Measurements from ENCODE around the gene PAPPA2. TPM values are rescaled to one million over a fixed set of nuclear protein-coding genes. Genes with fewer than 3 reads are reported as not detected.
A peak's percentile ranks its signal among the peaks of the same experiment; 100 is the strongest.

PAPPA2 gene
- total RNA-seq, 1 donor from 2014 or later = 1.6 TPM

- DNase-seq (ENCODE audit: low spot score) = no peak
- ATAC-seq = no peak
- intact Hi-C loops (cut with DNase I) = no loop called here
Observed at GRCh38 chr1:176854758-176855745, 392.1 kb downstream of the PAPPA2 start.

DNA sequence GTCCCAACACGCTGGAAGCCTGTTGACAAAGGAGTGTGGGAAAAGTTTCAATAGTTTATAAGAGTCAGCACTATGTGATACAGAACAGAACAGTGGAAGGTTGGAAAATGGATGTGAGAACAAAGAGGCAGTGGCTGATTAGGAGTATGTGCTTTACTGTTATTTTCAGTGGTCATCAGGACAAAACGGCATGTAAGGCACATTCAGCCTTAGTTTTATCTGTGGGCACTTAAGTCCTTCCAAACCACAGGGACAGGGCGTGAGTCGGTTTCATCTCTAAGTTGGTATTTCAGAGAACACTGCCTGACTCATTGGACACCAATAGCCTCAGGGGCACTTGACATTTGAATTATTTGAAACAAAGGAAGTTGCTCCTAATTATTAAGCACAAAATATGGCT lies 394.7 kb downstream of the PAPPA2 start:
- no peak for ATAC-seq
- intact Hi-C loops (cut with DNase I) = no loop called here
- no peak for DNase-seq (ENCODE audit: low spot score)

DNA sequence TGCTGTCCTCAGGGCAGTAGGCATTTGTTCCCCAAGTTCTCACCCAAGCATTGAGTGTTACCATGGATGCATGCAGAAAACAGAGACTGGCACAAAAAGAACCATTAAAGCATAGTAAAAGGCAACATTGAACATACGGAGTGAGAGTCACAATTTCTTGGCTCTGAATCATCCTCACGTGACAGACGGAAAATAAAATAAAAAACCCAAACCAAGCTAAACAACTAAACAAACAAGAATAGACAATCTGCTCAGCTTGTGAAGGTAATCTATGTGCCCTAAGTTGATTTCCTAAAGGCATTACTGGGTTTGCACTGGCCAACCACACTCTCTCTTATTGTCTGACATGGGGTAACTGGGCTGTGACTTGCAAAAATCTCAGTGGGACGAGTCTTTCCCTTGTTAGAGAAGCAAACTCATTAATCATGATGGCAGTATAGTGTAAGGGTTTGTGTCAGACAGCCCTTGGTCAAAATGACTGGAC lies 395.5 kb downstream of the PAPPA2 start:
- intact Hi-C loops (cut with DNase I) = no loop called here
- ATAC-seq = no peak
- DNase-seq (ENCODE audit: low spot score) = no peak

DNA sequence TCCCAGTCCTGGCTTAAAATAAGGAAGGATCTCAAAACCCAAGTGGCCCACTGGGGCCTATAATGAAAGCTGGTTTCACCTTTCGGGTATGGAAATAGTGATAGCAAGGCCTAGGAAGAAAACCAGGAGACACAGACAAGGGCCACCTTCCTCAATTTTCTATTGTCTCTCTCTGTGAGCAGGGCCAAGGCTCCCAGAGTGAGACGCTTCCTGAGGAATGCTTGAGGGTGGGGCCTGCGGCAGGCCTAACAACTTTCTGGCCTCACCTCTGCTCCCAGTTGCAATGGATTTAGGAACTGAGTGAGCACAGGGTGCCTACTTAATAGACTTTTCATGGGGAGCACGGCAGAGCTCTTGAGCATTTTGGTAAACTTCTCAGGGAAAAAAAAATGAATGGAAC lies 400.6 kb downstream of the PAPPA2 start:
- ATAC-seq (no peak), DNase-seq (ENCODE audit: low spot score) (no peak)
- intact Hi-C loops (cut with DNase I) = no loop called here

- intact Hi-C loops (cut with DNase I) = no loop called here
- DNase-seq (ENCODE audit: low spot score) (no peak), ATAC-seq (no peak)
Observed at GRCh38 chr1:176864211-176864610, 401.2 kb downstream of the PAPPA2 start.

GRCh38 chr1:176866011-176866714 lies 403.2 kb downstream of the PAPPA2 start:
- no peak for ATAC-seq
- intact Hi-C loops (cut with DNase I) = no loop called here

GRCh38 chr1:176869577-176869976 lies 406.6 kb downstream of the PAPPA2 start:
- intact Hi-C loops (cut with DNase I) = no loop called here
- no peak for ATAC-seq

More at GRCh38 chr1:176866011-176866714, 403.2 kb downstream of the PAPPA2 start:
- no peak for DNase-seq (ENCODE audit: low spot score)

DNA sequence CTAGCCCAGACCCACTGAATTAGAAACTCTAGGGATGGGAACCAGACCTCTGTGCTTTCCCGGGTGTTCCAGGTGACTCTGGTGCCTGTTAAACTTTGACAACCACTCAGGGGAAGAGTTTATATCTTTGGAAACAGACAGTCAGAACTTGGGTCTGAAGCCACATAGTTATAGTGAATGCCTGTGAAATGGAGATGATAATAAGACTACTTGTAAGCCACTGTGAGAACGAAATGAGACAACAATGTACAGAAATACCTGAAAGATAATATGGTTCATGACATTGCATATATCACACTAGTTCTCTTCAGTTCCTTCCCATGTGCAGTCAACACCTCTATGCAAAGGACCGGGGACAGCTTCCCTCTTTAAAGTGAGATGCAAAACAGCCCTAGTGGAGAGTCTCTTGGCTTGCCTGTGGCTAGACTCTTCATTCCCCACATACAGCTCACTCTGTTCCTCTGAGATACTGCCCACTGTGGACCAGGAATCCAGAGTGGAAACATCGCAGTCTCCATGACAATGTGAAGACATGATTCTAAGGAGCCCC lies 414.1 kb downstream of the PAPPA2 start:
- no peak for ATAC-seq

More at GRCh38 chr1:176869577-176869976, 406.6 kb downstream of the PAPPA2 start:
- no peak for DNase-seq (ENCODE audit: low spot score)

DNA sequence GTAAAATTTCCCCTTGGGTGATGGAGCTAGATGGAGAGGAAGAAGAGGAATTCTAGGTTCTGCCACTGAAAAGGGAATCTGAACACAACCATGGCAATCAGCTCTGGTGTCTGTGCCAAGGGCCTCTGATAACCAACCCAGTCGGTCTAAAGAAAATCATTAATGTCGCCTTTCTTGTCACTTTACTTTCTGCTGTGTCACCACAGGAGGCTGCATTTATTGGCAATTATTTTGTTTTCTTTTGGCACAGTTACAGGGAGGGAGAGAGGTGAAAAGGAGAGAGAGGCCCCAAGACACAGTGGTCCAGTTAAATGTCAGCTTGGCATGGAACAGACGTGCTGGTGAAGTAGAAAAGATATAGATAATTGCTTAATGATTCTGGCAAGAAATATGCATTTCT lies 414.6 kb downstream of the PAPPA2 start:
- intact Hi-C loops (cut with DNase I) = no loop called here
- ATAC-seq (no peak), DNase-seq (ENCODE audit: low spot score) (no peak)

More for the DNA sequence above, 414.1 kb downstream of the PAPPA2 start:
- DNase-seq (ENCODE audit: low spot score) = no peak
- intact Hi-C loops (cut with DNase I) = no loop called here

DNA sequence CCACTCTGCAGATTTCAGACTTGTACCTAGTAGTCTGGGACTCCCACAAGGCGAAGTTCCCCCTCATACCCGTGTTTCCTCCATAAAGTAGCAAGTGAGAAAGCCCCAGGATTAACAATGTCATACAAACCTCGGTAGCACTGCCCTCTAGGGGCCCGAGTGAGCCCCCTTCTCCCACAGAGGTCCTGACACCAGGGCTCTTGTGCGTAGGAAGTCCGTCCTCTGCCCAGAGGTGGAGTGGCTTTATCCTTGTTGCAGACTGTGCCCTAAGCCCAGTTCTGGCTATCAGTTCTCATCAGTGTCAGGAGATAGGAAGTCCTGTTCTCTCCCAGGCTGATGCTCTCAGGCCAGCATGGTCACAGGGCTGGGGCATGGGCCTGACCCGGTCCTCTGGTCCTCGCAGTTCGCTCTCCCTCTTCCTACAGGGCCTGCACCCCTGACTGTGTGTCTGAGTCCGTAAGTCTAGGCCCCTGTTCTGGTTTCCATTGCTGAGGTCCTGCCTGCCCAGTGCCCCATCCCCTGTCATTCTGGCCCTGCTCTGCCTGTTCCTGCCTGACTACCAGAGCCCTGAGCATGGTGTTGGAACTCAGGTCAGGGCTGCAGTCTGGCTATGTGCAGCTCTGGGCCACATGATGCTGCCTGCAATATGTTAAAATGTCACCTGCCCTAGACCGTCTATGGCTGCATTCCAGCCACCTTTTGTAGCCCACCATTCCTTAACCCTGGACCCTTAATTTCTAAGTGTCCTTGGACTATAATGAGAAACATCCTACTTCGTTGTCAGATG lies 416.0 kb downstream of the PAPPA2 start:
- intact Hi-C loops (cut with DNase I) = no loop called here
- DNase-seq (ENCODE audit: low spot score) (no peak), ATAC-seq (no peak)

- ATAC-seq (no peak), DNase-seq (ENCODE audit: low spot score) (no peak)
- intact Hi-C loops (cut with DNase I) = no loop called here
Observed at GRCh38 chr1:176879784-176880620, 417.0 kb downstream of the PAPPA2 start.

DNA sequence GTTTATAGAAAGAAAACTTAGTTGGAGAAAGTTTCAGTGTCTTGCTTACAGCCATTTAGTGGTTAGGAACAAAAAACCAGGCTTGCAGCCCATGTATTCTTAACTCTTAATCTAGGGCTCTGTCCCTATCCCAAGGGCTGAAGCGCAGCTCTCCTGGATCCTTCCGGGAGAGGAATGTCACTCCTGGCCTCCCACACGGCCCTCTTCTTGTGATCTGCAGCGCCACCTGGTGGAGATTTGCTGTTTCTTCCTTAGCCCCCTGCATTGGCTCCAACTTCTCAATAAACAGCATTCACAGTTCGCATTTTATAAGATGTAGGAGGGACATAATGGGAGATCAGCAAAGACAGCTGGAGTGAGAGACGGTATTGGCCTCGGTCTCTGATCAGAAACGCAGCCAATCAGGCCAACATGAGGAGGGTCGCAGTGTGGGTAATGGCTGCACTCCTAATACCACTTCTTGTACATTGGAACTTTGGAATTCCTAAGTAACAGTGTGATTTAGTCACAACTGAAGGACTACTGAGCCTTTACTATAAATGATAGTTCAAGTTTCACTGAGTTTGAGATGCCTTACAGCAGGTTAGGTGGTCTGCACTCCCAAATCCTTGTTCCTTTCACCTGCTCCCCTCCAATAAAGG lies 418.1 kb downstream of the PAPPA2 start:
- intact Hi-C loops (cut with DNase I) = no loop called here
- ATAC-seq = peak; percentile 74
- DNase-seq (ENCODE audit: low spot score) = peak; percentile 85

- ATAC-seq (no peak), DNase-seq (ENCODE audit: low spot score) (no peak)
- intact Hi-C loops (cut with DNase I) = no loop called here
Observed at GRCh38 chr1:176884286-176884685, 421.3 kb downstream of the PAPPA2 start.

- no peak for DNase-seq (ENCODE audit: low spot score)
- intact Hi-C loops (cut with DNase I) = no loop called here
- no peak for ATAC-seq
Observed at GRCh38 chr1:176884911-176885310, 421.9 kb downstream of the PAPPA2 start.

GRCh38 chr1:176885341-176885740 lies 422.4 kb downstream of the PAPPA2 start:
- intact Hi-C loops (cut with DNase I) = no loop called here
- DNase-seq (ENCODE audit: low spot score) = no peak
- no peak for ATAC-seq

DNA sequence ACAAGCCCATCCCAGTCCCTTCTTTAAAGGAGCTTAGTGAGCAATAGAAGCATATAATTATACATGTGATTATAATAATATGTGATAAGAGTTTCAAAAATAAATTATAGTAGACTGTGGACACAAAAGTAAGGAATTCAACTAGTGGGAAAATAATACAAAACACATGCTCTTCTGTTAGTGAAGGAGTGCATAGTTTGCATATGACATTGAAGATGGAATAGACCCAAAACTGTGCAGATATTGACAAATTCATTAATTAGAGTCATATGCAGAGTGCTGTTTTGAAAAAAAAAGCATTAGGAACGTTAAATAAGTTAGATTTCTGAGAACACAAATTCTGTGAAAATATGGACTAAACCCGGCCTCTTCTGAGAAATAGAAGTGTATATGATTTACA lies 422.8 kb downstream of the PAPPA2 start:
- no peak for ATAC-seq
- no peak for DNase-seq (ENCODE audit: low spot score)
- intact Hi-C loops (cut with DNase I) = no loop called here

DNA sequence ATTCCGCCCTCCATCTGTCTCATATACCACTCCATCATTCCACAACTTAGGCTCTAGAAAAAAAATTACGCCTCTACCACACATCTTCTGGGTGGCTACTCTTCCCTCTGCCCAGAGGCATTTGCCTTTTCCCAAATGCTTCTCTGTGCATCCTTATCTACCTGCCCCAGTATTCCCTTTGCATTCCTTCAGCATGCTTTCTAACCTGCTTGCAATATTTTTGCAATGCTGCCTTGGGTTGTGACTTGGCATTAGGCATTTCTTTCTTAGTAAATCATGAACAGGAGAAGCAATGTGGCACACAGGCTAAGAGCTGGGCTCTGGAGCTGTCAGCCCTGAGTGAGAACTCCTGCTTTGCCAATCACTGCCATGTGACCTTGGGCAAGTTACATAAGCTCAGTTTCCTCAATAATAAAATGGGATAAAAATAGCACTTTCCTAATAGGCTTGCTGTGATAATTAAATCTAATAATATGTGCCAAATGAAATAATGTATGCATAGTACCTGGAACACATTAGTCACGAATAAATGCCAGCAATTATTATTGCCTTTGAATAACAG lies 425.6 kb downstream of the PAPPA2 start:
- DNase-seq (ENCODE audit: low spot score) = no peak
- ATAC-seq = no peak
- intact Hi-C loops (cut with DNase I) = no loop called here
